A204.1 (cell line): Measurements from ENCODE around the gene ATF1.
A peak's percentile ranks its signal among the peaks of the same experiment; 100 is the strongest.
"Not testable (repeated sequence)": the region's sequence is repeated elsewhere in the genome, so short reads cannot be mapped to it uniquely, and the experiment has no call there.

Experiments
- FAIRE-seq: peaks from 2 replicates; lab custom pipeline; 2012; peaks lifted over from hg19 to GRCh38; lab: Jason Lieb, UNC

Gene ATF1

GRCh38 chr12:50803230-50803875 is 39.5 kb downstream of the ATF1 start:
- FAIRE-seq: no peak

- FAIRE-seq: no peak
These were observed 42.3 kb downstream of the ATF1 start for GRCh38 chr12:50806176-50806575.

GRCh38 chr12:50809131-50809530 is 45.2 kb downstream of the ATF1 start:
- not testable (repeated sequence) for FAIRE-seq

GRCh38 chr12:50814921-50815320 is 51.0 kb downstream of the ATF1 start:
- not testable (repeated sequence) for FAIRE-seq

GRCh38 chr12:50820177-50820576 is 56.3 kb downstream of the ATF1 start:
- peak; percentile 11 for FAIRE-seq

- no peak for FAIRE-seq
These were observed 58.2 kb downstream of the ATF1 start for GRCh38 chr12:50822082-50822481.

- FAIRE-seq: not testable (repeated sequence)
These were observed 59.8 kb downstream of the ATF1 start for GRCh38 chr12:50823724-50824123.

- FAIRE-seq: no peak
These were observed 61.0 kb downstream of the ATF1 start for GRCh38 chr12:50824914-50825313.

GRCh38 chr12:50825372-50825838 is 61.5 kb downstream of the ATF1 start:
- peak; percentile 97 for FAIRE-seq

- no peak for FAIRE-seq
These were observed 64.2 kb downstream of the ATF1 start for GRCh38 chr12:50828121-50828520.

GRCh38 chr12:50828886-50829285 is 65.0 kb downstream of the ATF1 start:
- no peak for FAIRE-seq

GRCh38 chr12:50833801-50834200 is 69.9 kb downstream of the ATF1 start:
- FAIRE-seq: not testable (repeated sequence)

GRCh38 chr12:50839042-50839441 is 75.1 kb downstream of the ATF1 start:
- FAIRE-seq: no peak

- FAIRE-seq: no peak
These were observed 77.0 kb downstream of the ATF1 start for GRCh38 chr12:50840809-50841487.

GRCh38 chr12:50841716-50842531 is 78.0 kb downstream of the ATF1 start:
- no peak for FAIRE-seq

GRCh38 chr12:50842637-50843493 is 79.0 kb downstream of the ATF1 start, which contains the start of gene TMPRSS12:
TSS of gene TMPRSS12 (plus strand) at chr12:50842926. CDS start at chr12:50842965, 39 bp downstream.
- no peak for FAIRE-seq

GRCh38 chr12:50845021-50845647 is 81.2 kb downstream of the ATF1 start:
- no peak for FAIRE-seq

- no peak for FAIRE-seq
These were observed 85.1 kb downstream of the ATF1 start for GRCh38 chr12:50848963-50849362.

- FAIRE-seq: not testable (repeated sequence)
These were observed 91.3 kb downstream of the ATF1 start for GRCh38 chr12:50855218-50855617.

GRCh38 chr12:50855679-50856078 is 91.8 kb downstream of the ATF1 start:
- FAIRE-seq: not testable (repeated sequence)

- no peak for FAIRE-seq
These were observed 95.9 kb downstream of the ATF1 start for GRCh38 chr12:50859621-50860310.
